ENCODE results near the gene SIGLEC1. TPM values are rescaled to one million over a fixed set of nuclear protein-coding genes. Genes with fewer than 3 reads are reported as not detected.

Gene SIGLEC1
- total RNA-seq, 4 donors from 2014 or later: 5.2 to 33.9 (median 13.1) TPM

- WGBS, 2 donors: 52 to 53% methylated on average over 26 to 58 of the region's 58 CpGs
Observed at GRCh38 chr20:3672547-3673171, 39.7 kb downstream of the SIGLEC1 start.

DNA sequence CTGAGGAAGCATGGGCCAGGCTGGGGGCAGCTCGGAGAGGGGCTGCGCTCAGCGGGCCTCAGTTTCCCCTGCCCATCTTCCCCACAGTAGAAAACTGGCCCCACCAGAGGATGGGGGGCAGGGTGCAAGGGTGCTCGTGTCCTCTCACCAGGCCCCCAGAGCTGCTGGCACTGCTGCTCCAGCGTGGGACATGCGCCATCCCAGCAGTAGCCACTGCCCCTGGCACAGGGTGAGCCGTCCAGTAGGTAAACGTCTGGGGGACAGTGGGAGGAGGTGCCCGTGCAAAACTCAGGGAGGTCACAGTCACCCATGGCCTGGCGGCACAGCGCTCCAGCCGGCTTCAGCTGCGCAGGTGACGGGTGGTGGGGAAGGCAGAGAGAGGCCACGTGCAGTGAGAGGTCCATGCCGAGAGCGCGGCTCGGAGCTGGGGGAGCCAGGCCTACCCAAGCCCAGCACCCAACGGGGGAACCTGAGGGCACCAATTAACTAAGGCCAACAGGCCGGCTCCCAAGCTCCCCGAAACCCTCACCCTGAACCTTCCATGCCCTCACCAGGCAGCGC lies 40.3 kb downstream of the SIGLEC1 start:
- no peak for DNase-seq (ENCODE audit: low spot score in 2 of 2)
- H3K4me3 ChIP-seq: no peak overlapping the region
- H3K9me3 ChIP-seq: no peaks in the 10 kb centered on the region
- H3K27me3 ChIP-seq: peaks cover 0 to 20% of the 10 kb centered on the region in 2 donors
- WGBS, 2 donors: 64 to 81% methylated on average over 16 to 23 of the region's 23 CpGs
- TF ChIP-seq EP300 (IDR thresholded peaks at IDR 0.05) (no peak), POLR2A (IDR thresholded peaks at IDR 0.05) (no peak)
- TF ChIP-seq, protein P1, sequence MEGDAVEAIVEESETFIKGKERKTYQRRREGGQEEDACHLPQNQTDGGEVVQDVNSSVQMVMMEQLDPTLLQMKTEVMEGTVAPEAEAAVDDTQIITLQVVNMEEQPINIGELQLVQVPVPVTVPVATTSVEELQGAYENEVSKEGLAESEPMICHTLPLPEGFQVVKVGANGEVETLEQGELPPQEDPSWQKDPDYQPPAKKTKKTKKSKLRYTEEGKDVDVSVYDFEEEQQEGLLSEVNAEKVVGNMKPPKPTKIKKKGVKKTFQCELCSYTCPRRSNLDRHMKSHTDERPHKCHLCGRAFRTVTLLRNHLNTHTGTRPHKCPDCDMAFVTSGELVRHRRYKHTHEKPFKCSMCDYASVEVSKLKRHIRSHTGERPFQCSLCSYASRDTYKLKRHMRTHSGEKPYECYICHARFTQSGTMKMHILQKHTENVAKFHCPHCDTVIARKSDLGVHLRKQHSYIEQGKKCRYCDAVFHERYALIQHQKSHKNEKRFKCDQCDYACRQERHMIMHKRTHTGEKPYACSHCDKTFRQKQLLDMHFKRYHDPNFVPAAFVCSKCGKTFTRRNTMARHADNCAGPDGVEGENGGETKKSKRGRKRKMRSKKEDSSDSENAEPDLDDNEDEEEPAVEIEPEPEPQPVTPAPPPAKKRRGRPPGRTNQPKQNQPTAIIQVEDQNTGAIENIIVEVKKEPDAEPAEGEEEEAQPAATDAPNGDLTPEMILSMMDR (IDR thresholded peaks at IDR 0.05): no peak
- H3K27ac ChIP-seq: no peak overlapping the region
- H3K36me3 ChIP-seq: peaks cover 0 to 66% (median 0%) of the 10 kb centered on the region in 3 donors
- H3K4me1 ChIP-seq: peaks cover 0 to 10% (median 4%) of the 10 kb centered on the region in 4 donors

More at GRCh38 chr20:3672547-3673171, 39.7 kb downstream of the SIGLEC1 start:
- H3K4me1 ChIP-seq: peaks cover 0 to 16% (median 10%) of the 10 kb centered on the region in 4 donors
- peak overlapping the region in 1 of 4 donors; percentile 16 for H3K4me3 ChIP-seq
- peaks cover 0 to 20% of the 10 kb centered on the region in 2 donors for H3K27me3 ChIP-seq
- no peak overlapping the region for H3K27ac ChIP-seq
- no peak for DNase-seq (ENCODE audit: low spot score in 2 of 2)
- TF ChIP-seq POLR2A (IDR thresholded peaks at IDR 0.05) (no peak), EP300 (IDR thresholded peaks at IDR 0.05) (no peak)
- TF ChIP-seq, protein P1 (IDR thresholded peaks at IDR 0.05): no peak
- peaks cover 0 to 66% (median 0%) of the 10 kb centered on the region in 3 donors for H3K36me3 ChIP-seq
- H3K9me3 ChIP-seq: no peaks in the 10 kb centered on the region

- peaks cover 0 to 64% (median 0%) of the 10 kb centered on the region in 3 donors for H3K36me3 ChIP-seq
- no peak overlapping the region for H3K27ac ChIP-seq
- WGBS, 2 donors: 66 to 79% methylated on average over 5 to 9 of the region's 10 CpGs
- no peaks in the 10 kb centered on the region for H3K9me3 ChIP-seq
- H3K27me3 ChIP-seq: peaks cover 0 to 20% of the 10 kb centered on the region in 2 donors
- no peak overlapping the region for H3K4me3 ChIP-seq
- peaks cover 0 to 4% (median 0%) of the 10 kb centered on the region in 4 donors for H3K4me1 ChIP-seq
- DNase-seq (ENCODE audit: low spot score in 2 of 2): no peak
- TF ChIP-seq POLR2A (IDR thresholded peaks at IDR 0.05): no peak
- no peak for TF ChIP-seq EP300 (IDR thresholded peaks at IDR 0.05)
- TF ChIP-seq, protein P1 (IDR thresholded peaks at IDR 0.05): no peak
Observed at GRCh38 chr20:3670945-3671344, 41.5 kb downstream of the SIGLEC1 start.

DNA sequence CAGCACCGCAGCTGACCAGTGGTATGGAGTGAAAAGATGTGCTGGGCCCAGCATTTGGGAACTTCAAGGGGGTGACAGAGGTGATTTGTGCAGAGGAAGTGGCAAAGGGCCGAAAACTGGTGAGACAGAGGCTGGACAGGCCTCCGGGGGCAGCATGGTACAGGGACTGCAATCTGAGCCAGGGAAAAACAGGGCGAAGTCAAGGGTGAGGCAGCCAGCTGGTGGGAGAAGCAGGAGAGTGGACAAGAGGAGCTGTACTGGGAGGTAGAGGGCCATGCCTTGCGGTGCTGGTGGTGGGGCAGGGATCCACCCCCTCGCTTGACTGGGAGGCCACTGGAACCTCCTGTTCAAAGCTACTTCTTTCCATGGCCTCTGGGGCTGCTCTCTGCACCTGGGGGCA lies 41.9 kb downstream of the SIGLEC1 start:
- TF ChIP-seq POLR2A (IDR thresholded peaks at IDR 0.05) (no peak), EP300 (IDR thresholded peaks at IDR 0.05) (no peak)
- TF ChIP-seq, protein P1 (IDR thresholded peaks at IDR 0.05): no peak
- Histone ChIP-seq H3K4me3 (no peak overlapping the region), H3K4me1 (peaks cover 0 to 4% (median 0%) of the 10 kb centered on the region in 4 donors), H3K27me3 (peaks cover 0 to 20% of the 10 kb centered on the region in 2 donors), H3K27ac (no peak overlapping the region), H3K36me3 (peaks cover 0 to 60% (median 0%) of the 10 kb centered on the region in 3 donors), H3K9me3 (no peaks in the 10 kb centered on the region)
- DNase-seq (ENCODE audit: low spot score in 2 of 2): no peak
- 55 to 77% methylated on average over 6 of the region's 6 CpGs for WGBS, 2 donors

DNA sequence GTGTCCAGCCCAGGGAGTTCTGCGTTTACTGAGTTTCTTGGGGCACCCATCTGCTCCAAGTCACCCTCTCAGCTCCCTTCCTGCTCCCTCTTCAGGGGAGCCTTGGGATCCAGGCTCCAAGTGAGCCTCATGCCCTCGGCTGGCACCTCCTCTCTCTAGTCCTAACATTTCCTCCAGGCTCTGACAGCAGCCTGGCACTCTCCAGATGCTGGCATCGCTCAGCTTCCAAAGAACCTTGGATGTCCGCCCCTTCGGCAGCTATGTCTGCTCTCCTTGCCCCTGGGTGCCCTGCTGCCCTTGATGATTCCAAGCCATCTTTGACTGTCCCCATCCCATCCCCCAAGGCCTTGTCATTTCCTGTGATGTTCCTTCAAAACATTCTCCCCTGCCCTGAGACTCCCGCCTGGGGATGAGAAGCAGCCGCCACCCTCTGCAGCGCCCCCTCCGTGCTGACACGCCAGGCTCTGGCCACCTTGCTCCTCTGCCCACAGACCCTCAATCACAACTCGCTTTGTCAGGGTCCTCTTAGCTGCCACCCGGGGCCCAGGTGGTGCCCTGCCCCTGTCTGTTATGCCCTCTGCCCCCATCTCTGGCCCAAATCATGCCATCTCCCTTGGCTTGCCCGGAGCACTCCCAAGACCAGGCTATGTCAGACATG lies 42.6 kb downstream of the SIGLEC1 start:
- DNase-seq (ENCODE audit: low spot score in 2 of 2): no peak
- 77 to 78% methylated on average over 13 of the region's 13 CpGs for WGBS, 2 donors
- Histone ChIP-seq H3K9me3 (no peaks in the 10 kb centered on the region), H3K27me3 (peaks cover 0 to 20% of the 10 kb centered on the region in 2 donors), H3K27ac (no peak overlapping the region), H3K4me1 (peaks cover 0 to 4% (median 0%) of the 10 kb centered on the region in 4 donors), H3K36me3 (peaks cover 0 to 54% (median 0%) of the 10 kb centered on the region in 3 donors), H3K4me3 (no peak overlapping the region)
- no peak for TF ChIP-seq POLR2A (IDR thresholded peaks at IDR 0.05)
- TF ChIP-seq, protein P1 (IDR thresholded peaks at IDR 0.05): no peak
- no peak for TF ChIP-seq EP300 (IDR thresholded peaks at IDR 0.05)
